T-helper 1 cell treated with Interleukin-12 subunit alpha and Interleukin-12 subunit beta and Interleukin-4 antibody, amounts not matched to agents 30 ng/mL and 1 ng/mL, for 36 hours (primary cell): Measurements from ENCODE around the gene PCDHGA12. TPM values are rescaled to one million over a fixed set of nuclear protein-coding genes. Genes with fewer than 3 reads are reported as not detected.

Experiments
- intact Hi-C: fragments of 100-400 bp; cut with micrococcal nuclease; formaldehyde crosslinking; loops from one replicate; pipeline ENCODE4 v1.15.1; 2024
- total RNA-seq: library from RNA; stranded (reverse); gene quantifications from 2 replicates; pipeline ENCODE4 v1.2.3, GENCODE V29; 2022

The PCDHGA12 gene
- total RNA-seq, 1 donor from 2014 or later = 0.20 TPM

- intact Hi-C loops = no loop called here
These were observed 6.9 kb downstream of the PCDHGA12 start for GRCh38 chr5:141437221-141437620.

DNA sequence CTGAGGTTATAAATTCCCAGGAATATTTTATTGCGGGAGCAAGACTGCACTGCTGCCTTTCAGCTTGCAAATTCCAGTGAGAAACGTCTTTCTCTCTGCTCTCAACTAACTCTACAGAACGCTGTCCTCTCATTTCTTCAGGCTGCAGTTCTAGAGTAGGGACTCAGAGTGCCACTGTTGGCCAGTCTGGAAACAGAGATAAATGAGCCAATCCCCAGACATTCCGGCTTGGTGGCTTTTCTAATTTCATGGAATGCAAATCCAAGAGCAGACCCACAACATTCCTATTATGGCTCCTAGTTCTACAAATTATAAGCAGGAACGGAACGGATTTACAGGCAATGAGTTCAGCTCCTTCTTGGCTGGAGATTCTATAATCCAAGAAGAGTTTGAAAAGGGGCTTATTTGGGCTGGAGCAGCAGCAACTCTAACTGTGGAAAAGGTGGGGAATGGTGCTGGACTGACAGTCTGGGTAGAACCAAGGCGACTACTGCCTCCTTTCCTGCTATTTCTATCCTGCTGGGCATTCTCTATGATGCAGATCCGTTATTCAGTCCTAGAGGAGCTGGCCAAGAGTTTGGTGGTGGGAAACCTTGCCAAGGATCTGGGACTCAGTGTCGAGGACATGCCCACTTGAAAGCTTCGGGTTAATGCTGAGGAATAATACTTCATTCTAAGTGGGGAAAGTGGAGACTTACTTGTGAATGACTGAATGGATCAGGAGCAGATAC, 9.3 kb downstream of the PCDHGA12 start:
- intact Hi-C loops = no loop called here

- intact Hi-C loops = no loop called here
These were observed 10.0 kb downstream of the PCDHGA12 start for GRCh38 chr5:141440341-141440740.

GRCh38 chr5:141441571-141442170, 11.4 kb downstream of the PCDHGA12 start:
- intact Hi-C loops = no loop called here

DNA sequence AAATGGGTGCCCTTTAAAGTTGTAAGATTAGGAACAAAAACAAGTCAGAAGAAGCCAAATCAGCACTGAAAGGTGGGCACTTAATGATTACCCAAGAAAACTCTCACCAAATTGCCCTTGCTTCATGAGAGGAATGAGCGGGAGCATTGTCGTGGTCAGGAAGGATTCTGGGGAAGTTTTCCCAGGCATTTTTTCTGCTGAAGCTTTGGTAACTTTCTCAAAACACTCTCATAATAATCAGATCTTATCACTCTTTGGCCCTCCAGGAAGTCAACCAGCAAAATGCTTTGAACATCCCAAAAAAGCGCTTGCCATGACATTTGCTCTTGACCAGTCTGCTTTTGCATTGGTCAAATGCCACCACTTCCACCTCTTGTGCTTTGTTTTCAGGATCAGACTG, 35.0 kb downstream of the PCDHGA12 start:
- intact Hi-C loops = no loop called here

- intact Hi-C loops = loop anchor here (1.0 to 5.0 kb wide), 2 partner anchors 9 to 53 kb away; partner anchors contain the start of gene PCDHGA11
These were observed 45.4 kb downstream of the PCDHGA12 start, which contains the start of gene PCDHGC3 for GRCh38 chr5:141475625-141476131. Gene PCDHGC3, plus strand, starts transcription at chr5:141475966. Its CDS starts 151 bp downstream, at chr5:141476117.

DNA sequence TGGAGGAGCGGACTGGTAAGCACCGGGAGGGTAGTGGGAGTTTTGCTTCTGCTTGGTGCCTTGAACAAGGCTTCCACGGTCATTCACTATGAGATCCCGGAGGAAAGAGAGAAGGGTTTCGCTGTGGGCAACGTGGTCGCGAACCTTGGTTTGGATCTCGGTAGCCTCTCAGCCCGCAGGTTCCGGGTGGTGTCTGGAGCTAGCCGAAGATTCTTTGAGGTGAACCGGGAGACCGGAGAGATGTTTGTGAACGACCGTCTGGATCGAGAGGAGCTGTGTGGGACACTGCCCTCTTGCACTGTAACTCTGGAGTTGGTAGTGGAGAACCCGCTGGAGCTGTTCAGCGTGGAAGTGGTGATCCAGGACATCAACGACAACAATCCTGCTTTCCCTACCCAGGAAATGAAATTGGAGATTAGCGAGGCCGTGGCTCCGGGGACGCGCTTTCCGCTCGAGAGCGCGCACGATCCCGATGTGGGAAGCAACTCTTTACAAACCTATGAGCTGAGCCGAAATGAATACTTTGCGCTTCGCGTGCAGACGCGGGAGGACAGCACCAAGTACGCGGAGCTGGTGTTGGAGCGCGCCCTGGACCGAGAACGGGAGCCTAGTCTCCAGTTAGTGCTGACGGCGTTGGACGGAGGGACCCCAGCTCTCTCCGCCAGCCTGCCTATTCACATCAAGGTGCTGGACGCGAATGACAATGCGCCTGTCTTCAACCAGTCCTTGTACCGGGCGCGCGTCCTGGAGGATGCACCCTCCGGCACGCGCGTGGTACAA, 46.0 kb downstream of the PCDHGA12 start:
- intact Hi-C loops = loop anchor here (1.0 to 5.0 kb wide), 2 partner anchors 8 to 54 kb away; partner anchors contain the start of gene PCDHGA11

GRCh38 chr5:141477044-141477575, 46.8 kb downstream of the PCDHGA12 start:
- intact Hi-C loops = loop anchor here (5.0 kb wide), 1 partner anchor 55 kb away; the partner anchor contains the start of gene PCDHGA11

- intact Hi-C loops = loop anchor here (5.0 kb wide), 1 partner anchor 56 kb away; the partner anchor contains the start of gene PCDHGA11
These were observed 47.5 kb downstream of the PCDHGA12 start for GRCh38 chr5:141477815-141478214.

DNA sequence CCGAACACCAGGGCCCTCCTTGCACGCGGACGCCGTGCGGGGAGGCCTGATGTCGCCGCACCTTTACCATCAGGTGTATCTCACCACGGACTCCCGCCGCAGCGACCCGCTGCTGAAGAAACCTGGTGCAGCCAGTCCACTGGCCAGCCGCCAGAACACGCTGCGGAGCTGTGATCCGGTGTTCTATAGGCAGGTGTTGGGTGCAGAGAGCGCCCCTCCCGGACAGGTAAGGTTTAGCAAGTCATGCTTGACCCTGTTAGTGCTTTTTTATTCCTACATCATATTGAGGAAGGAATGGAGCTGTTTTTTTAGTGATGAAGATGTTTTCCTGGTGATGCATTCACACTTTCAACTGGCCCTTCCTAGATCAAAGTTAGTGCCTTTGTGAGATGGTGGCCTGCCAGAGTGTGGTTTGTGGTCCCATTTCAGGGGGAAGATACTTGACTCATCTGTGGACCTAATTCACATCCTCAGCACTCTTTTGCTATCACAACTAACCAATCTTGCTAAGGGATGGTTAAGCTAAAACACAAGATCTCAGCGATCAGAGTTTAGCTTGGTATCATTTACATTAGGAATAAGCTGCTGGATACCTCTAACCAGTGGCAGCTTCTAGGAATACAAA, 48.1 kb downstream of the PCDHGA12 start:
- intact Hi-C loops = loop anchor here (5.0 kb wide), 1 partner anchor 56 kb away; the partner anchor contains the start of gene PCDHGA11

DNA sequence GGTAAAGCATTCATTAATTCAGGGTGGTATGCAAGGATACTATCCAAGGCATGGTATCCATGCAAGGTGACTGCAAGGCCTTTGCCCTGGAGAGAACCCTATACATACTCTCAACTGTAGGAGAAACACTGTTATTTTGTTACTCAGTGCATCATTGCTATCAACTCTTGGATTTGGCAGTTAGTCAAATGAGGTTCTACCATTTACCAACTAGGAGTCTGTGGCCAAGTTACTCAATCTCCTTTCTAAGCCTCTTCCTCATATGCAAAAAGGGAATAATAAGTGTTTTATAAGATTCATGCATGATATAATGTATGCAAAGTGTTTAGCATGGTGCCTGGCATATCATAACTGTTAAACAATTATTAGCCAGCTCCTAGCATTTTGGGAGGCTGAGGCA, 49.5 kb downstream of the PCDHGA12 start:
- intact Hi-C loops = loop anchor here (5.0 kb wide), 1 partner anchor 57 kb away; the partner anchor contains the start of gene PCDHGA11

Other genes starting within 250 kb of the PCDHGA12 start
- not detected in 2 replicates for gene PCDHB16, start 248.1 kb upstream of the PCDHGA12 start, total RNA-seq
- gene PCDHB9, start 243.3 kb upstream of the PCDHGA12 start, total RNA-seq = not detected in 2 replicates
- not detected in 2 replicates for gene PCDHB10, start 238.2 kb upstream of the PCDHGA12 start, total RNA-seq
- not detected in 2 replicates for gene PCDHB11, start 230.9 kb upstream of the PCDHGA12 start, total RNA-seq
- not detected in 2 replicates for gene PCDHB12, start 221.8 kb upstream of the PCDHGA12 start, total RNA-seq
- gene PCDHB13, start 216.6 kb upstream of the PCDHGA12 start, total RNA-seq = not detected in 2 replicates
- gene PCDHB14, start 207.2 kb upstream of the PCDHGA12 start, total RNA-seq = not detected in 2 replicates
- not detected in 2 replicates for gene PCDHB15, start 185.1 kb upstream of the PCDHGA12 start, total RNA-seq
- gene SLC25A2, start 126.5 kb upstream of the PCDHGA12 start, total RNA-seq = 0.44 and 0.56 TPM in 2 replicates
- gene TAF7, start 109.7 kb upstream of the PCDHGA12 start, total RNA-seq = 61.0 and 65.9 TPM in 2 replicates
- gene PCDHGA1, start 100.0 kb upstream of the PCDHGA12 start, total RNA-seq = 0.15 and 0.17 TPM in 2 replicates
- gene PCDHGA2, start 91.7 kb upstream of the PCDHGA12 start, total RNA-seq = 0.05 and 0.07 TPM in 2 replicates
- 0.07 and 0.34 TPM in 2 replicates for gene PCDHGA3, start 86.7 kb upstream of the PCDHGA12 start, total RNA-seq
- 0.15 and 0.17 TPM in 2 replicates for gene PCDHGB1, start 80.4 kb upstream of the PCDHGA12 start, total RNA-seq
- 0.74 and 0.98 TPM in 2 replicates for gene PCDHGA4, start 75.5 kb upstream of the PCDHGA12 start, total RNA-seq
- 1.0 and 1.3 TPM in 2 replicates for gene PCDHGB2, start 70.5 kb upstream of the PCDHGA12 start, total RNA-seq
- gene PCDHGA5, start 66.3 kb upstream of the PCDHGA12 start, total RNA-seq = 0.46 and 0.49 TPM in 2 replicates
- gene PCDHGB3, start 60.3 kb upstream of the PCDHGA12 start, total RNA-seq = 0.88 and 1.3 TPM in 2 replicates
- gene PCDHGA6, start 56.6 kb upstream of the PCDHGA12 start, total RNA-seq = 0.44 and 0.80 TPM in 2 replicates
- gene PCDHGA7, start 47.8 kb upstream of the PCDHGA12 start, total RNA-seq = 0.15 and 0.24 TPM in 2 replicates
- 0.17 TPM in 2 replicates for gene PCDHGB4, start 42.8 kb upstream of the PCDHGA12 start, total RNA-seq
- gene PCDHGA8, start 37.9 kb upstream of the PCDHGA12 start, total RNA-seq = 0.07 and 0.15 TPM in 2 replicates
- 0.46 and 0.66 TPM in 2 replicates for gene PCDHGB5, start 32.6 kb upstream of the PCDHGA12 start, total RNA-seq
- 0.17 and 0.27 TPM in 2 replicates for gene PCDHGA9, start 27.7 kb upstream of the PCDHGA12 start, total RNA-seq
- 0.22 and 0.37 TPM in 2 replicates for gene PCDHGB6, start 22.5 kb upstream of the PCDHGA12 start, total RNA-seq
- gene PCDHGA10, start 17.5 kb upstream of the PCDHGA12 start, total RNA-seq = 0.20 and 0.27 TPM in 2 replicates
- 0.07 and 0.29 TPM in 2 replicates for gene PCDHGB7, start 12.8 kb upstream of the PCDHGA12 start, total RNA-seq
- gene PCDHGA11, start 9.5 kb upstream of the PCDHGA12 start, total RNA-seq = 0.24 and 0.32 TPM in 2 replicates
- 0.07 TPM in 1 of 2 replicates, not detected in the other for gene PCDHGC3, start 45.5 kb downstream of the PCDHGA12 start, total RNA-seq
- 0.37 TPM in 1 of 2 replicates, not detected in the other for gene PCDHGC4, start 54.5 kb downstream of the PCDHGA12 start, total RNA-seq
- gene PCDHGC5, start 58.6 kb downstream of the PCDHGA12 start, total RNA-seq = not detected in 2 replicates
- gene DIAPH1, start 188.5 kb downstream of the PCDHGA12 start, total RNA-seq = 273 and 283 TPM in 2 replicates
- 77.6 and 87.0 TPM in 2 replicates for gene HDAC3, start 206.3 kb downstream of the PCDHGA12 start, total RNA-seq
- 18.2 and 19.3 TPM in 2 replicates for gene RELL2, start 206.5 kb downstream of the PCDHGA12 start, total RNA-seq
- 59.0 and 60.5 TPM in 2 replicates for gene FCHSD1, start 220.9 kb downstream of the PCDHGA12 start, total RNA-seq